BE2C (cell line): ENCODE measurements around the gene ATP10A.

Experiments used
- DNase-seq: peaks from one replicate; pipeline ENCODE4 v3.0.0-alpha.2; 2020
- H3K27me3 ChIP-seq: fragments of 250-450 bp; sonication (Bioruptor Pico); 2 replicates; pipeline ENCODE4 v1.5.1; 2020; ENCODE audit warnings: mild to moderate bottlenecking
- H3K36me3 ChIP-seq: fragments of 250-450 bp; sonication (Bioruptor Pico); 2 replicates; pipeline ENCODE4 v1.5.1; 2020; ENCODE audit warnings: mild to moderate bottlenecking
- H3K4me1 ChIP-seq: fragments of 250-450 bp; sonication (Bioruptor Pico); 2 replicates; pipeline ENCODE4 v1.5.1; 2020
- H3K4me3 ChIP-seq: 2 replicates; pipeline ENCODE4 v1.5.1; 2011; ENCODE audit warnings: low read depth, low read length
- H3K9me3 ChIP-seq: fragments of 250-450 bp; sonication (Bioruptor Pico); 2 replicates; pipeline ENCODE4 v1.5.1; 2020
- CTCF ChIP-seq: IDR thresholded peaks from 2 replicates; pipeline ENCODE4 v1.5.1; 2012; ENCODE audit warnings: mild to moderate bottlenecking, low read depth, low read length

Gene ATP10A

GRCh38 chr15:25771338-25771706, 91.8 kb downstream of the ATP10A start:
- no peaks in the 10 kb centered on the region for H3K9me3 ChIP-seq
- H3K4me3 ChIP-seq = no peak overlapping the region
- H3K36me3 ChIP-seq = no peaks in the 10 kb centered on the region
- no peaks in the 10 kb centered on the region for H3K4me1 ChIP-seq
- H3K27me3 ChIP-seq = no peaks in the 10 kb centered on the region
- no peak for TF ChIP-seq CTCF
- DNase-seq = no peak

- H3K4me1 ChIP-seq = no peaks in the 10 kb centered on the region
- DNase-seq = no peak
- H3K27me3 ChIP-seq = no peaks in the 10 kb centered on the region
- H3K4me3 ChIP-seq = no peak overlapping the region
- no peaks in the 10 kb centered on the region for H3K36me3 ChIP-seq
- H3K9me3 ChIP-seq = no peaks in the 10 kb centered on the region
- no peak for TF ChIP-seq CTCF
Measured at GRCh38 chr15:25770618-25771337, 92.3 kb downstream of the ATP10A start.

- Histone ChIP-seq H3K36me3 (no peaks in the 10 kb centered on the region), H3K27me3 (no peaks in the 10 kb centered on the region), H3K4me3 (no peak overlapping the region), H3K4me1 (no peaks in the 10 kb centered on the region), H3K9me3 (no peaks in the 10 kb centered on the region)
- no peak for DNase-seq
- no peak for TF ChIP-seq CTCF
Measured at GRCh38 chr15:25770031-25770430, 93.1 kb downstream of the ATP10A start.

GRCh38 chr15:25768271-25768670, 94.9 kb downstream of the ATP10A start:
- no peak overlapping the region for H3K4me3 ChIP-seq
- no peaks in the 10 kb centered on the region for H3K27me3 ChIP-seq
- H3K9me3 ChIP-seq = no peaks in the 10 kb centered on the region
- no peaks in the 10 kb centered on the region for H3K4me1 ChIP-seq
- DNase-seq = no peak
- no peaks in the 10 kb centered on the region for H3K36me3 ChIP-seq
- no peak for TF ChIP-seq CTCF

- no peak for DNase-seq
- Histone ChIP-seq H3K4me1 (no peaks in the 10 kb centered on the region), H3K36me3 (no peaks in the 10 kb centered on the region), H3K9me3 (no peaks in the 10 kb centered on the region), H3K4me3 (no peak overlapping the region), H3K27me3 (no peaks in the 10 kb centered on the region)
- no peak for TF ChIP-seq CTCF
Measured at GRCh38 chr15:25767356-25768151, 95.6 kb downstream of the ATP10A start.

GRCh38 chr15:25766417-25766816, 96.7 kb downstream of the ATP10A start:
- no peaks in the 10 kb centered on the region for H3K9me3 ChIP-seq
- H3K4me1 ChIP-seq = no peaks in the 10 kb centered on the region
- no peak overlapping the region for H3K4me3 ChIP-seq
- DNase-seq = no peak
- TF ChIP-seq CTCF = no peak
- H3K36me3 ChIP-seq = no peaks in the 10 kb centered on the region
- H3K27me3 ChIP-seq = no peaks in the 10 kb centered on the region
